Liver (tissue), 9 donors: ENCODE measurements around the gene IRAK2. TPM values are rescaled to one million over a fixed set of nuclear protein-coding genes. Genes with fewer than 3 reads are reported as not detected.

Experiments
- DNase-seq: peaks from one replicate; pipeline ENCODE4 v3.0.0-alpha.2; 2017; ENCODE audit warnings: low spot score
- H3K27ac ChIP-seq, 2 donors: one replicate each; pipeline ENCODE4 v1.7.0; 2013; ENCODE audit warnings: inconsistent platforms in 2 of 2, low read length in 2 of 2, control low read depth in 1 of 2, low read depth in 1 of 2, mild to moderate bottlenecking in 1 of 2
- H3K27me3 ChIP-seq, 4 donors: one replicate each; pipeline versions ENCODE4 v1.6.1 to v1.7.0; 2013; ENCODE audit warnings: low read length in 3 of 4, inconsistent platforms in 1 of 4, mild to moderate bottlenecking in 1 of 4, moderate library complexity in 1 of 4; ENCODE audit not compliant: control insufficient read depth in 4 of 4, insufficient read depth in 4 of 4
- H3K36me3 ChIP-seq, 4 donors: one replicate each; pipeline versions ENCODE4 v1.6.1 to v1.7.0; 2013; ENCODE audit warnings: low read length in 3 of 4, mild to moderate bottlenecking in 3 of 4, low read depth in 1 of 4, moderate library complexity in 1 of 4; ENCODE audit not compliant: control insufficient read depth in 4 of 4, insufficient read depth in 3 of 4
- H3K4me1 ChIP-seq, 4 donors: one replicate each; pipeline versions ENCODE4 v1.6.1 to v1.7.0; 2013; ENCODE audit warnings: low read length in 3 of 4, mild to moderate bottlenecking in 3 of 4, moderate library complexity in 1 of 4; ENCODE audit not compliant: control insufficient read depth in 4 of 4, insufficient read depth in 4 of 4
- H3K4me3 ChIP-seq, 3 donors: one replicate each; pipeline versions ENCODE4 v1.6.1 to v1.7.0; 2013; ENCODE audit warnings: low read length in 3 of 3, control low read depth in 1 of 3, low read depth in 1 of 3, mild to moderate bottlenecking in 1 of 3
- H3K9ac ChIP-seq, 2 donors: one replicate each; pipeline ENCODE4 v1.7.0; 2013; ENCODE audit warnings: low read length in 2 of 2, mild to moderate bottlenecking in 2 of 2, moderate library complexity in 2 of 2, control low read depth in 1 of 2, low read depth in 1 of 2
- H3K9me3 ChIP-seq, 4 donors: one replicate each; pipeline versions ENCODE4 v1.6.1 to v1.7.0; 2013; ENCODE audit warnings: low read length in 3 of 4; ENCODE audit not compliant: control insufficient read depth in 4 of 4
- ATF3 ChIP-seq: IDR thresholded peaks from 2 replicates; pipeline ENCODE4 v1.6.1; 2016; ENCODE audit warnings: antibody characterized with exemption
- CTCF ChIP-seq: fragments of 150-350 bp; IDR thresholded peaks from 2 replicates; pipeline ENCODE4 v1.5.1; 2017; ENCODE audit warnings: improper control_type of control experiment, low read depth, low read length; ENCODE audit not compliant: missing input control
- EGR1 ChIP-seq, 2 donors: IDR thresholded peaks; 2 replicates each; pipeline ENCODE4 v1.6.1; 2016 to 2018; ENCODE audit warnings: antibody characterized with exemption in 2 of 2, low read depth in 2 of 2
- FOXA1 ChIP-seq: IDR thresholded peaks from 2 replicates; pipeline ENCODE4 v1.6.1; 2016; ENCODE audit warnings: antibody characterized with exemption
- FOXA2 ChIP-seq: IDR thresholded peaks from 2 replicates; pipeline ENCODE4 v1.6.1; 2016; ENCODE audit warnings: antibody characterized with exemption
- GABPA ChIP-seq, 2 donors: IDR thresholded peaks in 1 of 2; conservative IDR thresholded peaks in 1 of 2; 2 replicates each; pipeline ENCODE4 v1.6.1; 2016; ENCODE audit warnings: antibody characterized with exemption in 2 of 2, mild to moderate bottlenecking in 1 of 2, moderate library complexity in 1 of 2
- HNF4A ChIP-seq, 2 donors: conservative IDR thresholded peaks; 2 replicates each; pipeline ENCODE4 v1.6.1; 2016; ENCODE audit warnings: antibody characterized with exemption in 2 of 2, mild to moderate bottlenecking in 2 of 2
- HNF4G ChIP-seq: IDR thresholded peaks from 2 replicates; pipeline ENCODE4 v1.6.1; 2016; ENCODE audit warnings: antibody characterized with exemption
- JUND ChIP-seq, 2 donors: IDR thresholded peaks; 2 replicates each; pipeline ENCODE4 v1.6.1; 2016; ENCODE audit warnings: antibody characterized with exemption in 2 of 2
- MAX ChIP-seq: IDR thresholded peaks from 2 replicates; pipeline ENCODE4 v1.6.1; 2016; ENCODE audit warnings: antibody characterized with exemption
- NR2F2 ChIP-seq: IDR thresholded peaks from 2 replicates; pipeline ENCODE4 v1.6.1; 2016; ENCODE audit warnings: antibody characterized with exemption
- REST ChIP-seq: IDR thresholded peaks from 2 replicates; pipeline ENCODE4 v1.6.1; 2016; ENCODE audit warnings: antibody characterized with exemption, mild to moderate bottlenecking
- RXRA ChIP-seq, 2 donors: IDR thresholded peaks; 2 replicates each; pipeline ENCODE4 v1.6.1; 2017 to 2018; ENCODE audit warnings: antibody characterized with exemption in 2 of 2, mild to moderate bottlenecking in 1 of 2
- TAF1 ChIP-seq: conservative IDR thresholded peaks from 2 replicates; pipeline ENCODE4 v1.6.1; 2016; ENCODE audit warnings: antibody characterized with exemption, mild to moderate bottlenecking
- YY1 ChIP-seq: IDR thresholded peaks from 2 replicates; pipeline ENCODE4 v1.6.1; 2016; ENCODE audit warnings: antibody characterized with exemption, mild to moderate bottlenecking
- WGBS: extraction: QIAGEN DNeasy Blood & Tissue Kit; methylation state at CpG from one replicate; pipeline ENCODE4 v1.1.7; 2013; 5-methylcytosine and 5-hydroxymethylcytosine counted together
- polyA plus RNA-seq, 2 donors: library from polyadenylated mRNA; stranded (reverse) in 1 of 2; unstranded in 1 of 2; fragments of 200-250 nt in 1 of 2; fragments of >200 nt in 1 of 2; fragmentation: Nextera tagmentation in 1 of 2; extraction: Ambion mirVana in 1 of 2; gene quantifications; one replicate each; pipeline versions ENCODE4 v1.2.1 to v1.2.3, GENCODE V29; 2013 to 2015
- total RNA-seq, 2 donors: library from RNA; depleted of rRNA; stranded (reverse); fragments of >200 nt; gene quantifications; one replicate each; pipeline ENCODE4 v1.2.3, GENCODE V29; 2014
- donor health status: healthy.
- donor health status: healthy.
- donor health status: healthy.
- donor health status: healthy.
- donor health status: healthy.

Gene IRAK2
- total and polyA plus RNA-seq, 4 donors: 2.7 to 9.3 (median 5.9) TPM

GRCh38 chr3:10277115-10277625, 112.5 kb downstream of the IRAK2 start:
- Histone ChIP-seq H3K4me3 (no peak overlapping the region), H3K27me3 (no peaks in the 10 kb centered on the region), H3K9me3 (no peaks in the 10 kb centered on the region), H3K4me1 (peaks cover 2 to 21% (median 16%) of the 10 kb centered on the region in 4 donors), H3K36me3 (peaks cover 8 to 44% (median 25%) of the 10 kb centered on the region in 4 donors), H3K27ac (no peak overlapping the region), H3K9ac (no peak overlapping the region)
- no peak for DNase-seq
- TF ChIP-seq RXRA (IDR thresholded peaks at IDR 0.05) (no peak), HNF4A (conservative IDR thresholded peaks at IDR 0.05) (no peak), TAF1 (no peak), FOXA2 (no peak), YY1 (no peak), HNF4G (no peak), NR2F2 (no peak)
- WGBS: 73% methylated on average over 3 of the region's 3 CpGs

- no peak for DNase-seq
- no peak overlapping the region for H3K9ac ChIP-seq
- no peak for TF ChIP-seq ATF3
- no peak for TF ChIP-seq GABPA (IDR thresholded peaks at IDR 0.05 in 1 of 2, conservative IDR thresholded peaks at IDR 0.05 in 1 of 2)
- no peak for TF ChIP-seq RXRA (IDR thresholded peaks at IDR 0.05)
- TF ChIP-seq EGR1 (IDR thresholded peaks at IDR 0.05; ENCODE audit: low read depth in 2 of 2): no peak
- no peak for TF ChIP-seq JUND (IDR thresholded peaks at IDR 0.05)
- no peak for TF ChIP-seq FOXA1
- no peak for TF ChIP-seq CTCF
- no peak for TF ChIP-seq REST
- TF ChIP-seq MAX: no peak
- no peak for TF ChIP-seq YY1
- no peak for TF ChIP-seq TAF1
- no peak for TF ChIP-seq HNF4G
- WGBS: 92% methylated on average over 1 of the region's 1 CpG
- H3K27me3 ChIP-seq: no peaks in the 10 kb centered on the region
- peaks cover 2 to 13% (median 10%) of the 10 kb centered on the region in 4 donors for H3K4me1 ChIP-seq
- H3K36me3 ChIP-seq: peaks cover 8 to 50% (median 28%) of the 10 kb centered on the region in 4 donors
- no peak overlapping the region for H3K27ac ChIP-seq
- H3K9me3 ChIP-seq: no peaks in the 10 kb centered on the region
- no peak overlapping the region for H3K4me3 ChIP-seq
Observed at GRCh38 chr3:10278501-10278900, 113.8 kb downstream of the IRAK2 start.
